SK-N-SH treated with all-trans-retinoic acid at 6 μM for 48 hours (cell line): ENCODE data around the gene AKAP13.

Experiments
- ARNTL ChIP-seq: fragments of 450-650 bp; formaldehyde crosslinking; IDR thresholded peaks from 2 replicates; pipeline ENCODE4 v1.5.0; 2020; ENCODE audit warnings: low read depth, mild to moderate bottlenecking, moderate library complexity, borderline replicate concordance
- CSRNP3 ChIP-seq: fragments of 250-450 bp; sonication (Bioruptor Pico); IDR thresholded peaks from 2 replicates; pipeline ENCODE4 v1.5.1; 2021; ENCODE audit warnings: mild to moderate bottlenecking, moderate library complexity
- PATZ1 ChIP-seq: fragments of 250-450 bp; sonication (Bioruptor Pico); IDR thresholded peaks from 2 replicates; pipeline ENCODE4 v1.8.0; 2020; ENCODE audit warnings: mild to moderate bottlenecking, moderate library complexity, borderline replicate concordance
- TOX ChIP-seq: fragments of 250-450 bp; sonication (Bioruptor Pico); IDR thresholded peaks from 2 replicates; pipeline ENCODE4 v1.8.0; 2021; ENCODE audit warnings: mild to moderate bottlenecking, moderate library complexity, borderline replicate concordance
- TSHZ2 ChIP-seq: fragments of 250-450 bp; sonication (Bioruptor Pico); IDR thresholded peaks from 2 replicates; pipeline ENCODE4 v1.5.0; 2020; ENCODE audit warnings: mild to moderate bottlenecking, moderate library complexity
- ZFP30 ChIP-seq: fragments of 450-650 bp; formaldehyde crosslinking; IDR thresholded peaks from 2 replicates; pipeline ENCODE4 v1.5.0; 2022; ENCODE audit warnings: mild to moderate bottlenecking, moderate library complexity
- ZNF70 ChIP-seq: fragments of 450-650 bp; formaldehyde crosslinking; IDR thresholded peaks from 2 replicates; pipeline ENCODE4 v1.5.0; 2020; ENCODE audit warnings: mild to moderate bottlenecking, moderate library complexity

GRCh38 chr15:85399627-85400026 lies 19.2 kb downstream of the AKAP13 start:
- no peak for TF ChIP-seq ARNTL (CRISPR knock-in tag)
- no peak for TF ChIP-seq PATZ1 (CRISPR knock-in tag)
- TF ChIP-seq ZNF70: no peak
- TF ChIP-seq ZFP30 (CRISPR knock-in tag): no peak
- no peak for TF ChIP-seq CSRNP3
- no peak for TF ChIP-seq TOX (CRISPR knock-in tag)
- no peak for TF ChIP-seq TSHZ2 (CRISPR knock-in tag)
